ENCODE measurements around the gene AS3MT. TPM values are rescaled to one million over a fixed set of nuclear protein-coding genes. Genes with fewer than 3 reads are reported as not detected.
"Not testable (repeated sequence)": the region's sequence is repeated elsewhere in the genome, so short reads cannot be mapped to it uniquely, and the experiment has no call there.

AS3MT gene
- total RNA-seq, 4 donors from 2014 or later = 3.6 to 5.8 TPM; not detected in 2

DNA sequence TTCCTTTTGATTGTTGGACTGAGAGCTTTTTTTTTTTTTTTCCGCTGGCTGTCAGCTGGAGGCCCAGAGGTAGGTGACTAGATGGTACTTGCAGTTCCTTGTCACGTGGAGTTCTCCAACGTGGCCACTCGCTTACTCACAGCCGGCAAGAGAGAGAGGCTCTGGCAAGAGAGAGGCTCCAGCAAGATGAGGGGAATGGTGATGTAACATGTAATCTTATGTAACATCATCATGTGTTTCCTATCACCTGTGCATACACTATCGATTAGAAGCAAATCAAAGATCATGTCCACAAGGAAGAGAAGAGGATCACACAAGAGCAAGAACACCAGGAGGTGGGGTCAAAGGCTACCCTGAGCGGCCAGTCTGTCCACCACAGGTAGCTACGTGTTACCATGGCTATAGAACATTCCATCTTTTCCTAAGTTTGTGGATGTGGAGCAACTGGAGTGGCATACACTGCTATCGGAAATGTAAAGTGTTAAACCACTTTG lies 19.2 kb upstream of the AS3MT start:
- Histone ChIP-seq H3K4me3 (no peak overlapping the region), H3K4me1 (peaks cover 0 to 4% (median 0%) of the 10 kb centered on the region in 4 donors), H3K36me3 (no peaks in the 10 kb centered on the region), H3K27ac (no peak overlapping the region), H3K9me3 (no peaks in the 10 kb centered on the region), H3K27me3 (no peaks in the 10 kb centered on the region)
- no peak for DNase-seq
- TF ChIP-seq, protein P1, sequence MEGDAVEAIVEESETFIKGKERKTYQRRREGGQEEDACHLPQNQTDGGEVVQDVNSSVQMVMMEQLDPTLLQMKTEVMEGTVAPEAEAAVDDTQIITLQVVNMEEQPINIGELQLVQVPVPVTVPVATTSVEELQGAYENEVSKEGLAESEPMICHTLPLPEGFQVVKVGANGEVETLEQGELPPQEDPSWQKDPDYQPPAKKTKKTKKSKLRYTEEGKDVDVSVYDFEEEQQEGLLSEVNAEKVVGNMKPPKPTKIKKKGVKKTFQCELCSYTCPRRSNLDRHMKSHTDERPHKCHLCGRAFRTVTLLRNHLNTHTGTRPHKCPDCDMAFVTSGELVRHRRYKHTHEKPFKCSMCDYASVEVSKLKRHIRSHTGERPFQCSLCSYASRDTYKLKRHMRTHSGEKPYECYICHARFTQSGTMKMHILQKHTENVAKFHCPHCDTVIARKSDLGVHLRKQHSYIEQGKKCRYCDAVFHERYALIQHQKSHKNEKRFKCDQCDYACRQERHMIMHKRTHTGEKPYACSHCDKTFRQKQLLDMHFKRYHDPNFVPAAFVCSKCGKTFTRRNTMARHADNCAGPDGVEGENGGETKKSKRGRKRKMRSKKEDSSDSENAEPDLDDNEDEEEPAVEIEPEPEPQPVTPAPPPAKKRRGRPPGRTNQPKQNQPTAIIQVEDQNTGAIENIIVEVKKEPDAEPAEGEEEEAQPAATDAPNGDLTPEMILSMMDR (IDR thresholded peaks at IDR 0.05) = no peak
- no peak for TF ChIP-seq POLR2A (IDR thresholded peaks at IDR 0.05)

DNA sequence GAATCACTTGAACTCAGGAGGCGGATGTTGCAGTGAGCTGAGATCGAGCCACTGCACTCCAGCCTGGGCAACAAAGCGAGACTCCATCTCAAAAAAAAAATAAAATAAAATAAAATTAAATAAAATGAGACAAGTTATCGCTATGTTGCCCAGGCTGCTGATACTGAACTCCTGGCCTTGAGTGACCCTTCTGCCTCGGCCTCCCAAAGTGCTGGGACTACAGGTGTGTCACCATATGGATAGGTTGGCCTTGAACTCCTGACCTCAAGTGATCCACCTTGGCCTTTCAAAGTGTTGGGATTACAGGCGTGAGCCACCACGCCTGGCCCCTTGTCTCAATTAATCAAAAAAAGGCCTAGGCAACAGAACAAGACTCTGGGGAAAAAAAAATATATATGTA lies 16.0 kb upstream of the AS3MT start:
- not testable (repeated sequence) for H3K27ac ChIP-seq, H3K4me3 ChIP-seq

DNA sequence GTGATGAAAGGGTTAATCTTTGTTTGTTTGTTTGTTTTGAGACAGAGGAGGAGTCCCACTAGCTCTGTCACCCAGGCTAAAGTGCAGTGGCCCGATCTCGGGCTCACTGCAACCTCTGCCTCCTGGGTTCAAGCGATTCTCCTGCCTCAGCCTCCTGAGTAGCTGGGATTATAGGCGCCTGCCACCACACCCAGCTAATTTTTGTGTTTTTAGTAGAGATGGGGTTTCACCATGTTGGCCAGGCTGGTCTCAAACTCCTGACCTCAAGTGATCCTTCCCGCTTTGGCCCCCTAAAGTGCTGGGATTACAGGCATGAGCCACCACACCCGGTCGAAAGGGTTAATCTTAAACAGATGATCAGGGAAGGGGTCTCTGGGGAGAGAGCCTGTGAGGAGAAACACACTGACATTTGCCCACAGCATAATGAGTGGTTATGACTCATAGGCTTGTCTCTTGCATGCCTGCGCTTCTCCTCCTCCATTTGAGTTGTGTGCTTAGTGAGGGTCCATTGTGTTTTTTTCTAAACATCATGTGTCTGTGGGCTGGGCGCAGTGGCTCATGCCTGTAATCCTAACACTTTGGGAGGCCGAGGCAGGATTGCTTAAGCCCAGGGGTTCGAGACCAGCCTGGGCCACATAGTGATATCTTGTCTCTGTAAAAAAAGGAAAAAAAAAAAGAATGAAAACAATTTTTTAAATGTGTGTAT lies 13.4 kb upstream of the AS3MT start:
- not testable (repeated sequence) for DNase-seq, H3K9me3 ChIP-seq, H3K36me3 ChIP-seq, H3K27me3 ChIP-seq, H3K4me3 ChIP-seq
- peaks cover 0 to 10% (median 0%) of the 10 kb centered on the region in 4 donors for H3K4me1 ChIP-seq
- H3K27ac ChIP-seq = peak overlapping the region in 1 of 4 donors; percentile 15

More for the DNA sequence above, 16.0 kb upstream of the AS3MT start:
- H3K27me3 ChIP-seq, H3K9me3 ChIP-seq, H3K36me3 ChIP-seq, DNase-seq: not testable (repeated sequence)
- H3K4me1 ChIP-seq = peaks cover 0 to 10% (median 0%) of the 10 kb centered on the region in 4 donors

DNA sequence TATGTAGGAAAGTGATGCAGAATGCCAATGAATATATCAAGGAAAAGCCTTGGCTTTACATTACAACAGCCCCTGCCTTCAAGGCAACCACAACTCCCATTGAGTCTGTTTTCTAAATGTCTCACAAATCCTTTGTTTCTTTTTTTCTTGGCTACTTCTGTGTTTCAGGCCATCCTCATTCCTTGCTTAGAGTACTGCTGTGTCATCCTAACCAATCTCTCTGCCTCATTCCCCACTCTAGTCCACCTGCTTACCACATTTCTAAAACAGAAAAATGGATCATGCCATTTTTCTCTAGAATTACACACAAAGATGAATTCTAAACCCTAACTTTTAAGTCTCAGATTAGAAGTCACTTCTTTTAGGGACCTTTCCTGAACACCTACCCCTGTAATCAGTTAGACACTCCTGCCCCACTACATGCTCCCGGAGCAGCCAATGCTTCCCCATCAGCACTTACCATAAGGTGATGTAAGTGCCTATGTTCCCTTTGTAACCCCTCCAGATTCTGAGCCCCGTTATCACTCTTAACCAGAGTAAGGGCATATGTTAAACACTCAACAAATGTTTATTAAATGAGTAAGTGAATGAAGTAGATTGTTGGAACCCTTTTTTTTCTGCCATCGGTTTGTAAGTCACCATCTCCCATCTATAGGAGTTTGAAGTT lies 12.4 kb upstream of the AS3MT start:
- Histone ChIP-seq H3K27ac (no peak overlapping the region), H3K4me3 (no peak overlapping the region), H3K4me1 (peaks cover 0 to 10% (median 0%) of the 10 kb centered on the region in 4 donors), H3K27me3 (no peaks in the 10 kb centered on the region), H3K36me3 (peaks cover 0 to 13% (median 0%) of the 10 kb centered on the region in 3 donors), H3K9me3 (no peaks in the 10 kb centered on the region)
- TF ChIP-seq POLR2A (IDR thresholded peaks at IDR 0.05) = no peak
- TF ChIP-seq, protein P1 (IDR thresholded peaks at IDR 0.05) = no peak
- no peak for DNase-seq

DNA sequence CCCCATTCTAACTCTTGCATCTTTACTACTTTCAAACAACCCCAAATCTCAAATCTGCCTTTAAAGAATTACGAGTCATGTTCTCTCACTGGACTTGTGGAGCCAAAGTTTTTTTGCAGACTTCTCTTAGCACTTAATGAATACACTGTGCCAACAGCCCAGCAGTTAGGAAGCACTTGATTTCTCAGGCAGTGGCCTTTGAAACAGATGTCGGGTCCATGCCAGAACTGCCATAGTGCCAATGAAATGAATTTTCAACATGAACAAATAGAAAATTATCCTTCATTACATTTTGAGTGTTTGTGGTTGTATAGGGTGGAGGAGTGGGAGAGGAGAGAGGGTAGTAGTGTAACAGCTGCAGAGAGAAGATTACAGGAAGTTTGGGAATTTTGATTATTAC lies 9.4 kb upstream of the AS3MT start:
- Histone ChIP-seq H3K27ac (no peak overlapping the region), H3K4me1 (peaks cover 0 to 7% (median 0%) of the 10 kb centered on the region in 4 donors), H3K36me3 (peaks cover 0 to 31% (median 0%) of the 10 kb centered on the region in 3 donors), H3K27me3 (no peaks in the 10 kb centered on the region), H3K9me3 (no peaks in the 10 kb centered on the region), H3K4me3 (no peak overlapping the region)
- no peak for TF ChIP-seq POLR2A (IDR thresholded peaks at IDR 0.05)
- TF ChIP-seq, protein P1 (IDR thresholded peaks at IDR 0.05) = no peak
- no peak for DNase-seq

DNA sequence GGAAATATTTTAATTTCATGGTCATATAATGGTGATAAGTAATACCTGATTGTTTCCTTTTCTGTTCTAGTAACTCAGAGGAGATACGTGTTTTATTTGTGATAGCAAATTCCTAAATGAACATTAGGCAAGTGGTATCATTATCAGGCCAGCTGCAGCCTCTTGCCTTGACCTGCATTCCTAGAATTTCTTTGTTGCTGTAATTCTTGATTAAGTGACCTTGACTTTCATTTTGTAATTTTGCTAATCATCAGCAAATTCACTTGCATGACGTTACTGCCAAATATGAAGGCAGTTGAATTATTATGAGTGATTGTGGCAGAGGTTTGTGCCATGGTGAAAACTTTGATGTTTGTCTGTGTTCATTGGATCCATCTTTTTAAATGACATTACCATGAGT lies 5.6 kb upstream of the AS3MT start:
- Histone ChIP-seq H3K4me1 (no peaks in the 10 kb centered on the region), H3K27ac (no peak overlapping the region), H3K4me3 (no peak overlapping the region), H3K27me3 (no peaks in the 10 kb centered on the region), H3K9me3 (no peaks in the 10 kb centered on the region), H3K36me3 (peaks cover 0 to 31% (median 0%) of the 10 kb centered on the region in 3 donors)
- TF ChIP-seq POLR2A (IDR thresholded peaks at IDR 0.05) = no peak
- no peak for DNase-seq

DNA sequence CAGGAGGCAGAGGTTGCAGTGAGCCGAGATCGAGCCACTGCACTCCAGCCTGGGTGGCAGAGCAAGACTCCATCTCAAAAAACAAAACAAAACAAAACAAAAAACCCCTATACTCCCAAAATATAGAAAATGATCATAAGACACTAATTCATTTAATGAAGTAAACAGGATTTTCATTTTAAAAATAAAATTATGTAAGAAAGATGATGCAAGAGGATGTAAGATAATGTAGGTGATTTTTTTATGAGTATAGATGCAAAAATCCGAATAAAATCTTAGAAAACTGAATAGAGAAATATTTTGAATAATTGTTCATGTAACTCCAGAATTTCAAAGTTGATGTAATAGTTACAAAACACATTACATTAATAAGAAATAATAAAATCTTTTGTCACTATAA lies 3.6 kb upstream of the AS3MT start:
- no peak for DNase-seq
- no peaks in the 10 kb centered on the region for H3K9me3 ChIP-seq
- H3K4me3 ChIP-seq = no peak overlapping the region
- peaks cover 0 to 26% (median 0%) of the 10 kb centered on the region in 3 donors for H3K36me3 ChIP-seq
- no peak overlapping the region for H3K27ac ChIP-seq
- TF ChIP-seq, protein P1 (IDR thresholded peaks at IDR 0.05) = no peak
- TF ChIP-seq POLR2A (IDR thresholded peaks at IDR 0.05) = no peak
- peaks cover 0 to 6% (median 0%) of the 10 kb centered on the region in 4 donors for H3K4me1 ChIP-seq
- H3K27me3 ChIP-seq = no peaks in the 10 kb centered on the region
